NCI-H187 (cell line): ENCODE results near the gene DMKN.
A peak's percentile ranks its signal among the peaks of the same experiment; 100 is the strongest.

Source experiments
- DNase-seq, 2 experiments: peaks; one replicate each; lab custom pipeline; 2025; lab: John Stamatoyannopoulos, UW

Gene DMKN

DNA sequence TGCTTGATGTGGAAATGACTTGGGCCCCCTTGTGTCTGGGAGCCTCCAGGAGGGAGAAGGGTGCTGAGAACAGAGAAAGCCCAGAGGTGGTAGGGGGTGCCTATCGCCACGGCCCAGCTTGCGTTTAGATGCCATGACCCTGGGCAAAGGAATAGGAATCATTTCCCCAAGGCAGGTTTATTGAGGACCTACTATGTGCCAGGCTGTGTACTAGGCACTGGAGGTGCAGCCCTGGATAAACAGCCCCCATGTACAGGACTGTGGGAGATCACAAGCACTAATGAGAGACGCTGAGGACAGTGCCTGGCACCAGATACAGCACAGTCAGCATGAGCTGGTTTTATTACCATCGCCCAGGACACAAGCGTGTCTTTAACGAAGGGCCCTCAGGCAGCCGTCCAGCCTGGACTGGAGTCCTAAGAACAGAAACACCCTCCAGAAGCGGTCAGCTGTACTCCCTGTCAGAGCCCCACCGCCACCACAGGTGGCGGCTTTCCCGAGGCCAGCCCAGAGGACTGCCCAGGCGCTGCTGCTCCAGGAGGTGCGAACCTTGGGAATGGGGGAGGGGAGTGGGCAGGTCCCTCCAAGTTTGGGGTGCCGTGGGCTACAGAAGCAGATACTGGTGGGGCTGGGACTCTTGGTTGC lies 36.6 kb upstream of the DMKN start:
- DNase-seq = no peak

DNA sequence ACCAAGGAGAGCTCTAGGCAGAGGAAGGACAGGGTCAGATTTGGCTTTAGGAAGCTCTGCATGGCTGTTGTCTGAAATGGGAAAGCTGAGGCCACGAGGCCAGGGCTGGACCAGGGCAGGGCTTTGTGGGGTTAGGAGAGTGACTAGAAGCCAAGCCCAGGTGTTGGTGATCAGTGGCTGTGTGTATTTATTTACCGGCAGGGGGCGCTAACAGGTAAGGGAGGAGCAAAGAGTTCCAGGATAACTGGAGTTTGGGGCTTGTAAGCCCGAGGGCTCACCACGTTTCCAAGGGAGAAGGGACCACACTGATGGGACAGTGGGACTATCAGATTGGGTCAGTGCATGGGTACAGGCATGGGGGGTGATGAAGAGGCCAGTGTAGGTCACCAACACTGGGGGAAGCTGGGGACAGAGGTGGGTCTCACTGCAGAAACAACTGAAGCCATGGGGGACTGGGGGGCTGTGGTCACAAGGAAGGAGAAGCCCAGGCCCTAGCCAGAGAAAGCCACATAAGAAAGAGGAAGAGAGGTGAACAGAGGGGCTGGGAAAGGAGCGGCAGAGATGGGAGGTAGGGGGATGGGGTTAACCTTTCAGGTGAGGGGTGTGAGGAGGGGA lies 35.8 kb upstream of the DMKN start:
- peak in 1 of 2 experiments; percentile 77 for DNase-seq

DNA sequence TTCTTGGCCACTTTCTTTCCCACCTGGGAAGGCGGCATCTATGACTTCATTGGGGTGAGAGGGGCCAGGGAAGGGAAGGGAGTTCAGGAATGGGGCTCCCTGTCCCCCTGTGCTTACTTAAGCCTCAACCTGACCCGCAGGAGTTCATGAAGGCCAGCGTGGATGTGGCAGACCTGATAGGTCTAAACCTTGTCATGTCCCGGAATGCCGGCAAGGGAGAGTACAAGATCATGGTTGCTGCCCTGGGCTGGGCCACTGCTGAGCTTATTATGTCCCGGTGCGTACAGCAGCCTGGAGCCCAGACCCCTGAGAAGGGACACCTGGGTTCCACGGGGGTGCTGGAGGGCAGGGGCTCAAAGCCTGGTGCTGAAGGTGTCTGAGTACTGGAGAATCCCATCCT lies 33.1 kb upstream of the DMKN start:
- no peak for DNase-seq

DNA sequence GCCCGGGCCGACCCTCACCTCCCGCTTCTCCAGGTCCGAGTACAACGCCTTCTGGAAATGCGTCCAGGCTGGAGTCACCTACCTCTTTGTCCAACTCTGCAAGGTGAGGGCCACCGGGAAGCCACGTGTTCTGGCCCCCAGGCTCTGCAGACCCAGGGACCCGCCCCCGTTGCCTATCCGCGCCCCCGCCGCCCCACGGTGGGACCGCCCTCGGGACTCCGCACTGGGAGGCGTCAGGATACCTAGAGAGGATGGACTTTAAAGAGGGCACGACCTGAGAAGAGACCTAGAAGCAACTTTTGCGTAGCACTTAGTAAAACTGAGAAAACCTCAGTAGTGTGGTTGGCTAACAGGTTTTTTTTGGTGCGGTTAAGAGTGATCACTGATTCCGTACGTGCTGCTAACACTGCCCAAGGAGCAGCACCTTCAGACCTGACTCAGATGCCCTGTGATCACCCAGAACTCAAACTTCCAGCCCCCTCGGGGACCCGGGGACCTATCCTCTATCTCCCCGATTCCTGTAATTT lies 32.5 kb upstream of the DMKN start:
- DNase-seq = no peak

DNA sequence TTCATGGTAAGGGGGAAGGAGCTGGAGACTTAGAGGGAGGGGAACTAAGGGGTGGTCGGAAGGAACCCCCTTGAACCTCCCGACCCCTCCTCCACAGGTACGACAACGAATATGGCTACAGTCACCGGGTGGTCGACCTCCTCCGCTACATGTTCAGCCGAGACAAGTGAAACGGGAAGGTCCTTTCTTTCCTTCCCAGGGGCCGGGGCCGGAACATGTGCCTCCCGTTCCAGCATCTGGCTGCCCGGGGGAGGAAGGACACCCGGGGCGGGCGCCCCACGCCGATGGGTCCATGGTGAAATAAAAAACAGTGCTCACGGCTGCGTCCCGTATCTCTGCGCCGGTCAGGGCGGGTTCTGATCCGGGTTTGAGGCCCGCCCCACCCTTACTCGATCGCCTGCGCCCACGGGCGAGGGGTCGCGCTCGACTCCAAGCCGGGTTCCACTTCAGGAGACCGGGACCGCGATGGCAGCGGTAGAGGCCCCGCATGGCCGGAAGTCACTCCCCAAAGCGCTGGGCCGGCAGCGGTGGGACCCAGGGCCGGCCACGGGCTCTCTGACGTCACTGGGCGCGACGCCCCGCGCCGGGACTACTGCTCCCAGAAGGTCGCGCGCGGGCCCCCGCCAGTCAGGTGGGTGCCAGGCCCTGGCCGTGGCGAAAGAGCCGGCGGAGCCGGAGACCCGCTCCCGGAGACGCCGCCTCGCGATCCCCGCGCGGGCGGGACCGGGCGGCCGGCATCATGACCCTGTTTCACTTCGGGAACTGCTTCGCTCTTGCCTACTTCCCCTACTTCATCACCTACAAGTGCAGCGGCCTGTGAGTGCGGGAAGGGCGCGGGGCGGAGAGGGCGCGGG lies 31.8 kb upstream of the DMKN start, which contains the start of gene TMEM147:
TMEM147 (plus strand) TSS at position 626 of the 854 bp plus-strand sequence; CDS start at position 740, 114 bp downstream.
- DNase-seq = peak; percentile 67 to 76

DNA sequence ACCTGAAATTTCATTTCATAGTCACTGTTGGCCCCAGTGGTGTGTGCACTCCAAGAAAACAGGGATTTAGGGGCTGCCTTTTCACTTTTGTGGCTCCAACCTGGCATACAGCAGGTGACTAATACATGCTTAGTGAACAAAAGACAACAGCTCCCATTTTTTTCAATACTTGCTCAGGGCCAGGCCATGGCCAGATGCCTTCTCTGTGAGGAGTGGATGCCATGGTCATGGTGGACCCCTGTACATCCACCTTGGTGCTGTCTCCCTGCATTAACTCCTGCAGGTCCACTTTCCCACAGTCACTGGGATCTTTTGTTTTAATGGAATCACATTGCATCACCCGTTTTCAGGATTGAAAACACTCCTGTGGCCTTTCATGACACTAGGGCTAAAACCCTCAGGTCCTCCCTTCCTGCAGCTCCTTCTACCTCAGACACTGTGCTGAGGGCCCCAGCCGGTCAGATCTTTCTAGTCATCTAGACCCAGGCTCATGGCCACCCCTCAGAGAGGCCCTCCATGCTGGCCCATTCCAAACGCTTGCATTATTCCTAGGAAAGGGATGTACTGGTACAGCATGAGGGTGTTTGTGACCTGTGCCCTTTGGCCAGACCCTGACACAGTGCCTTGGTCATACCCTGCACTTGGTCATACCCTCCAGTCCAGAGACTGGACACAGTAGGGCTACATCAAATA lies 30.8 kb upstream of the DMKN start:
- no peak for DNase-seq

DNA sequence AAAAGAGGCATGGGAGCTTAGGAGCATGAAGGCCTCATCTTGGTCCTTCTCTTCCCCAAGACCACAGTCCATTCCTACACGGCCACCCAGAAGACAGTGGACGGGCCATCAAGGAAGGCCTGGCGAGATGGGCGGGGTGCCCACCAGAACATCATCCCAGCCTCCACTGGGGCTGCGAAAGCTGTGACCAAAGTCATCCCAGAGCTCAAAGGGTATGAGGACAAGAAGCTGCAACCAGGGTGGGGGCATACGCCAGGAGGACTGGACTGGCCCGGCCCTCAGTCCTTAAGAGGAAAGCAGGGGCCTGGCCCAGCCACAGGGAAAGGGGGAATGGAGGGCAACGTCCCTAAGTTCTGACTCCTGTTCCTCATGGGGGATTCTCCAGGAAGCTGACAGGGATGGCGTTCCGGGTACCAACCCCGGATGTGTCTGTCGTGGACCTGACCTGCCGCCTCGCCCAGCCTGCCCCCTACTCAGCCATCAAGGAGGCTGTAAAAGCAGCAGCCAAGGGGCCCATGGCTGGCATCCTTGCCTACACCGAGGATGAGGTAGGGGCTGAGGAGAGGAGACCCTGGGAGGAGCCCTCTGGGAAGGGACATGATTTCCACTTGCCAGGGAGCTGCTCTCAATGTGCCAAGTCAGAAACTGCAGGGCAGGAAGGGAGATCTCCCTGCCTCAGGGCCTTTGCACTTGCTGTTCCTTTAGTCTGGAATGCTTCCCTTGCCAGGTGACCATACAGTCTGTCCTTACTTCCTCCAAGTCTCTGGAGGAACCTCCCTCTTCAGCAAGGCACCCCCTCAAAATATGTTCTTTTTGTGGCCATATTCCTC lies 30.0 kb upstream of the DMKN start:
- no peak for DNase-seq

DNA sequence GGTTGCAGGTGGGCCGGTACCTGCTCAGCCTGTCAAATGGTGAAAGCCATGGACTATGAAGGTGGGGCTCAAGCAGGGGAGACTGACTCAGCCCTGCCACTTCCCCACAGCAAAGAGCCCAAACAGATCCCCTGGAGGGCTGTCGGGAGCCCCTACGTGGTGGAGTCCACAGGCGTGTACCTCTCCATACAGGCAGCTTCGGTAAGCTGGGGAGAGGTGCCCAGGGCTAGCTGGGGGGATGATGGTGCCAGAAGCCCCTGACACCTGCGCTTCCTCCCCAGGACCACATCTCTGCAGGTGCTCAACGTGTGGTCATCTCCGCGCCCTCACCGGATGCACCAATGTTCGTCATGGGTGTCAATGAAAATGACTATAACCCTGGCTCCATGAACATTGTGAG lies 28.8 kb upstream of the DMKN start:
- DNase-seq = no peak

DNA sequence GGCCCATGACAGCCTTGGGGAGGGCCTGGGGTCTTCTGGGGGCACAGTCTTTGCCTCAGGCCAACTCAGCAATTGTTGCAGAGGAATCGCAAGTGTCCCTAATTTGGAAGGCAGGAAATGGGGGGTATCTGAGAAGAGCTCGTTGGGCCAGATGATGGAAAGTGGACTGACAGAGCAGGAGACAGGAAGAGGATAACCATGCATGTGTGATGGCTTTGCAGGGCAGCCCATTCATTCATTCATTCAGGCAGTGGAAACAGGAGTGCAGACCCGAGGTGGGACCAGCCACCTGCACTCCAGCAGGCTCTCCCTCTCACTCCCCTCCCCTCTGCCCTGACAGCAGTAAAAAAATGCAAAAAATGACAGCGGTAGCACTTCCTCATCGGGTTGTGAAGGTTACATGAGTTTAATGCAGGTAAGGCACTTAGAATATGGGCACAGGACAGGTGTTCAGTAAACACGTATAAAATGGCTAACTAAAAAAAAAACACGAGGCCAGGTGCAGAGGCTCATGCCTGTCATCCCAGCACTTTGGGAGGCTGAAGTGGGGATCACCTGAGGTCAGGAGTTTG lies 27.0 kb upstream of the DMKN start:
- DNase-seq = no peak

DNA sequence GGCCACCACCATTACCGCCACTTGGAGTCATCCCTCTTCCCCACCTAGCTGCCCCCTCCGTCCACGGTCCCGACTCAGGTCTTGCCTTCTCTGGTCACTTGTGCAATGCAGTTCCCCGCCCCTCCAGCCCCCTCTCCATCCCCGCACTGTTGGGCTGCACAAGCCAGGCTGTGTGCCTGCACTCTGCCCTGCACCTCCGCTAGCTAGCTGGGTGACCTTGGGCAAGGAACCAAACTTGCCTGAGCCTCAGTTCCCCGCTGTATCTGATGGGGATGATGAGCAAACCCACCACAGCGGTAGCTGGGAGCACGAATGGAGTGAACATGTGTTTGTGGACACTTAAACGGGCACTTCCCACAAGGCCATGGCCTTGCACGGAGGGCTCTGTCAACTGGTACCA lies 26.4 kb upstream of the DMKN start:
- no peak for DNase-seq

DNA sequence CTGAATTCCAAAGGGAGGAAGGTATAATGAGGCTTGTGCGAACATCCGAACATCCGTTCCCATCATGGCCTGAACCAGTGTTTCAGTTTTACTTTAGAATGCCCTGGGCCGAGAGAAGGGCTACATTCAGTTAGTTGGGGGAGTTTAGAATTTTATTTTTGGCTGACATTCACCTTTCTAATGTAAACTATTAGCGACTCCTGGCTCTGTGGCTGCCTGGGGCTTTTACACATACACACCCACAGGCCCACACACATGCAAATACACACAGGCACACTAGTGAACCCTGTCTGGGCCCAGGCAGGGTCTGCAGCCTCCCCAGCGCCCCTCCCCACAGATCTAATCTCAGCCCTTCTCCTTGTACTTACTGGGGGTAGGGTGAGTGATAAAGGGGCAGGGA lies 25.9 kb upstream of the DMKN start:
- DNase-seq = no peak

DNA sequence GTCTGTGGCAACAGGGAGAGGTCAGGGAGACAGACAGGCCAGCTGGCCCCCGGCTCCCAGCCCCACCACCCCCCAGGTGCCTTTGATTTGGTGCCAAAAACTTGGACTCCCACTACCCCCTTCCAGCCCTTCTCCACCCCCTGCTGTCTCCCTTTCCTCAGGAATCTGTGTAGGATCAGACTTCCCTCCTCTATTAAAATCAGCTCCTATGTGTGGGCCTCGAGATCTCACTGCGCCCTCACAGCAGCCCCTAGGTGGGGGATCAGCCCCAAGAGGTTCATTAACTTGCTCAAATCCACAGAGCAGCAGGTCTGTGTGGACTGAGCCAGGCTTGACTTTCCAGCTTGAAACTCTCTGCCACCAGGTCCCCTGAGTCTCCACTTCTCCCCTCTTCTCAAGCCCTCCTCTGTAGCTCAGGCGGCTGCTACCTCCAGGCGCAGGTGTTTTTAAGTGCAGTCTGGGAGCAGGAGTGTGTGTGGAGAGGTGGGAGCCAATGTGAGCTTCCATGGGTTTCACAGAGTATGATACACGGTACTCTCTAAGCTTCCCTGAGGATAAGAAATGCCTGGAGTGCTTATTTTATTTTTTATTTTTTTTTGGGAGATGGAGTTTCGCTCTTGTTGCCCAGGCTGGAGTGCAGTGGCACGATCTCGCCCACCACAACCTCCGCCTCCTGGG lies 21.5 kb upstream of the DMKN start:
- DNase-seq = no peak

DNA sequence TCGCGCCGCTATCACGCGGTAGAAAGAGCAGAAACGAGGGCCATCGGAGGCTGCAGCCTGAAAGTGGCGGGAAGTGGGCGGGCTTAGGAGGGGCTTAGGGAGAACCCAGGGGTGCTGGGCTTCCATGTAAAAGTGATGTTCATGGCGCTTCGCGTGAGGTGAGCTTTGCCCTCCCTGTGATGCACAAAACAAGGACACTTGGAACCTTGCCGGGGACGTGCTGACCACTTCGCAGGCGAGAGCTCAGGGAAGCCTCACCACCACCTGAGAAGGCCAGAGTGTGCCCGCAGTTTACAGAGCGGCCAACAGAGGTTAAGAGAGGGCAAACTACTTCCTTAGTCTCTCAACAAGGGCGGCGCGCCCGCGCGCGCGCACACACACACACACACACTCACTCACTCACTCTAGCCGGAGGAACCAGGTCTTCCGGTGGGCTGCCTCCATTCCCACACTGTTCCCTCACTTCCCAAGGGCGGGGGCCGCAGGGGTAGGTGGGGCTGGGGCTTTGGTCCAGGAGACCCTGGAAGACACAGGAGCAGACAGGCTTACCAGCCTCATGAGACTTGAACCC lies 20.5 kb upstream of the DMKN start:
- no peak for DNase-seq

DNA sequence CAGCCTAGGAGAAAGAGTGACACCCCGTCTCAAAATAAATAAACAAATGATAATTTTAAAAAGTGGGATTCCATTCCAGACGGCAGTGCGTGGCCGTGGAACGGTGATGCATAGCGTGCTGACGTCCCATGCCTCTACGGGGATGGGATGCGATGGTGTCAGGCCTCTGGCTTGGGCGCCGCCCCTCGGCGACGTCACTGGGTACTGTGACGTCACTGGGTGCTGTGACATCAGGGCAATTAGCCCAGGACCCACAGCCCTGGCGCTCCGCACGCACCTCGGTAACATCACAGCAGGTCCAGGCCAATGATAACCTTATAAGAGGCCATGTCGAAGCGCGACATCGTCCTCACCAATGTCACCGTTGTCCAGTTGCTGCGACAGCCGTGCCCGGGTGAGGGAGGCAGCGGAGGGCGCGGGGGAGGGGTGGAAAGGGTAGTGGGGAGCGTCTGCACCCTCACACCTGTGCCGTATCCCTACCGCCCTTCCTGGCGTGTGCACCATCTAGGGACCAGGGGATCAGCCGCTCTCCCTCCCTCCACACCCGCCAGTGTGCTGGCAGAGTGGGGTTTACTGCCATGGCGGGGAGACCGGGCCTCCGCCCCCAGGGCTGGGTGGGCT lies 19.9 kb upstream of the DMKN start, which contains the start of gene GAPDHS:
GAPDHS (plus strand) TSS at position 256 of the 621 bp plus-strand sequence; CDS start at position 328, 72 bp downstream.
- DNase-seq = no peak

DNA sequence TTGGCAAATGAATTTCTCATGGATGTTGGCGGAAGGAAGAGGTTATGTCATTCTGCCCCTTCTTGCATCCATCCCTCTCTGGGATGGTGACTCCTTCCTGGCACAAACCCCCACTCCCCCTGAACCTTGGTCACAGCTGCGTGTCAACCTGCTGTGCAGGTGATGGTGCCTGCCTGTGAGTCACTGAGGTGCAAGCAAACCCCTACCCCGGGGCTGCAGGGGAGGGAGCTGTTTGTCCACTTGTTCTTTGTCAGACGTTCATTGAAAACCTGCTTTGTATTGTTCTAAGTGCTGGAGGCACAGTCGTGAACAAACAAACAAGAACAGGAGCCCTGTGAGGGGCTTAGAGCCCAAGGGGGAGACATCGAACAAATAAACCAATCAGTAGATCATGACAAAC lies 17.8 kb upstream of the DMKN start:
- DNase-seq = no peak

DNA sequence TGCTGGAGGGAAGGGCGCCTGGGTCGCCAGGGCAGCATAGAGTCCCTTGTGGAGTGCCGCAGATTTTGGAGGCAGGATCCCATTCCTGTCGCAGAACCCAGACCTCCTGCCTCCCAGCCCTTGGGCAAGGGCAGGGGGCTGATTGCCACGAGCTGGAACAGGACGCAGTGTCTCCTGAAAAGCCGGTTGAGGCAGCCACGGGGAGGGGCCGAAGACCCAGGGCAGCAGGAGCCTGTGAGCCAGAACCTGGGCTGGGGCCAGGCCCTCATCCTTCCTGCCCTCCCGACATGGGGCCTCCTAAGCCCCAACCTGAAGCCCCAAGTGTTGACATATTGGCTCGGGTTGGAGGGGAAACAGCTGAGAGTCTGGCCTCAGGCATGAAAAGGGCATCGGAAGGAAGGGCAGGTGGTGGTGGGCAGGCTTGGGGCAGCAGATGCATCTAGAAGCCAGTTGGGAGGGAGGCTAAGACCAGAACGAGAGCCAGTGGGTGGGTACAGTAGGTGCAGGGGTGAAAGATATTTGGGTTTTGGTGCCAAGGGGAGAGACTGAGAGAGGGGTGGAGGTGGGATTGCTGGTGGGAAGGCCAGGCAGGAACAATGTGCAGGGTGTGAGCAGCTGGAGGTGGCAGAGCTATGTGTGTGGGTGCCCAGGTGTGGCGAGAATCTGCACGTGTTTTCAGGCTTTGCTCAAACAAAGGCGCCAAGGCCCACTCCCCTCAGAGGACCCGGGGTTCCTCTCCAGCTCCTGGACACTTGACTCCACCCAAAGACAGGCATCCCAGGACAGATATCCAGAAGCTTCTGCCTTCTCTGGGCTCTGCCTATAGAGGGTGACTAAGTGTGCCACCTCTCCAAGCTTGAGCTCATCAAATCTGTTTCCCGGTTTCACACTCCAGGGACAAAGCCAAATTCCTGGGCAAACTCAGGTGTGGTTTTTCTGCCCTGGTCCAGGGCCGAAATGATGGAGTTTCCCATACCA lies 16.1 kb upstream of the DMKN start:
- no peak for DNase-seq

DNA sequence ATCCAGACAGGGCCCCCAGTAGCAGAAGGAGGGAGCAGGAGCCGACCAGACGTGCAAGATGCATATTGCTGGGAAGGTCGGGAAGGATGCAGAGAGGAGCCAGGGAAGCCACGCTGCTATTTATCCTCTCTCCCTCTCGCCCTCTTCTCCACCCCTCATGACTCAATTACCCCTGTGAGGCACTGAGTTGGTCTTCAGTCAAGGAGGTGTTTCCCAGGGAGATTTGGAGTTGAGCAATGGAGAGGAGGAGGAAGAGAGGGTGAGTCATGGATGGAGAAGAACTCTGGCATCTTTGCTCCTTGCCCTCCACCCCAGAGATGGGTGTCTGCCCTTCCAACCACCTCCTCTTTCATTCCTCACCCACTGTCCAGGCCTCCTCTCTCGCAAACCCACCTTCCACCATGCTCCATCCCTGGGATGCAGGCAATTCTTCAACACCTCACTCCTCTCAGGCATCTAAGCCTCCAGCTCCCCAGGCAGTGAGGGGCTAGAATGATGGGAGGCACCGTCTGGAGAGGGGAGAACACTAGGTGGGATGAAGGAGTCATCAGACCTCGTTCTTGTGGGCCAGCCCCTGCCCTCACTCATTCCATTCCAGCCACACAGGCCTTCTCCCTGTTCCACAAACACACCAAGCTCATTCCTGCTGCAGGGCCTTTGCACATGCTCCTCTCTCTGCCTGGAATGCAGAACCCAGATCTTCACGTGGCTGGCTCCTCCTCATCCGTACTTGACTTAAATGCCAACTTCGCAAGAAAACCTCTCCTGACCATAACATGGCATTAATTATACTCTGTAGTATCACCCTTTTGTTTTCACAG lies 15.0 kb upstream of the DMKN start, which contains the start of gene SBSN:
SBSN (minus strand) TSS at position 94 of the 821 bp plus-strand sequence; CDS start at position 64, 30 bp downstream.
- DNase-seq = no peak
